ENCODE measurements around the gene ZNF738.
"Not testable (repeated sequence)": the region's sequence is repeated elsewhere in the genome, so short reads cannot be mapped to it uniquely, and the experiment has no call there.

ZNF738 gene

DNA sequence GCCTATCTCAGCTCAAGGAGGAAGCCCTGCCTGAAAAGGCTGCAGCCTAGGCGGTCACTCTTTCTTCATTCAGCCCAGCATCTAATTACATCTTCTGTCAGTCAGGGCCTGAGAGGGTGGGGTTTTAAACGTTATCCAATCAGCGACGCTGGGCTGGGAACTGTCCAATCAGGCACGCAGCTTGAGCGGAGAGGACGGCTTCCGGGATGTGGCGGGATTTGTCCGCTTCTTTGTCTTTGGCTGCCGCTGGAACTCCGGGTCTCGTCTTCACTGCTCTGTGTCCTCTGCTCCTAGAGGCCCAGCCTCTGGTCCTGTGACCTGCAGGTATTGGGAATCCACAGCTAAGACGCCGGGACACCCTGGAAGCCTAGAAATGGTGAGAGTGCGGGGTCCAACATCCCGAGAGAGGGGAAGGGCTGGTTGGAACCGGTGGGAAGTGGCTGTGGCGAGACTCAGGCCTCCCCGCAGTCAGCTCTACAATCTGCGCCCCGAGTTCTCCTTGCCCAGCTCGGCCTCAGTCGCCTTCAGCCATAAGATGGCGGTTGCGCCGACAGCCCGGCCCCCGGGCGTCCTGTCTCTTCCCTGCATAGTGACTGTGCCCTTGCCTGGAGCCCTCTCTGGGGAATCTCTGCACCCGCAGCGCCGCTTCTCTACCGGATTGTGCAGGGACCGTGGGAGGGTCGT is at the start of gene ZNF738:
ZNF738 (plus strand) TSS at position 233 of the 684 bp plus-strand sequence; CDS start at position 374, 141 bp downstream.
- DNase-seq, result peak; percentile 84 to 90

DNA sequence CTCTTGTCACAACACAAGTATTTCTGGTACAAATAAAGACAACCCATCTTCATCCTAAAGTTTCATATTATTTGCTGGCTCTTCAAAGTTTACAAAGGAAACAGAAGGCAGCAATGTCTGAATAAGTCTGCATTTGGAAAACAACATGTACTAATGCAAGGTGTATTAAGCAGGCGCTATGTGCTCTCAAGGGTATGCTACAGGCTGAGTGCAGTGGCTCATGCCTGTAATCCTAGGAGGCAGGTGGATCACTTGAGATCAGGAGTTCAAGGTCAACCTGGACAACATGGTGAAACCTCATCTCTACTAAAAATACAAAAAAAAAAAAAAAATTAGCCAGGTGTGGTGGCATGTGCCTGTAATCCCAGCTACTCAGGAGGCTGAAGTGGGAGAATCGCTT is 46.0 kb upstream of the ZNF738 start:
- DNase-seq, result not testable (repeated sequence)

DNA sequence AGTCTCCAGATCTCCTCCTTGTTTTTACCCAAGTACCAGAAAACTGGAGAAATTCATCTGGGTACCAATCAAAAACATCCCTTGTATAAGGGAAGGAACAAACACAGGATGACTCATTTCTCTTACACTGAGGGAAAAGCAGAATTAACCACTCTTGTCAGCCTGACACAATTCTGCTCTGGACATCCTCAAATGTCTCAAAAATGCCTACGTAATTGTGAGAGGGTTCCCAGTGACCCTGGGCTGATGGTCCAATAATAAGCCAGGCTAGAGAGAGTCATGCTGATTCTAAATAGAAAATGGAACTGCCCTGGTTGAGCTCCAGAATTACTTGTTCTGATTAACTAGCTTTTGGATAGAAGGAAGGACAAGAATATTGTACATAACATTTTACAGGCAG is 44.1 kb upstream of the ZNF738 start:
- DNase-seq, result no peak

DNA sequence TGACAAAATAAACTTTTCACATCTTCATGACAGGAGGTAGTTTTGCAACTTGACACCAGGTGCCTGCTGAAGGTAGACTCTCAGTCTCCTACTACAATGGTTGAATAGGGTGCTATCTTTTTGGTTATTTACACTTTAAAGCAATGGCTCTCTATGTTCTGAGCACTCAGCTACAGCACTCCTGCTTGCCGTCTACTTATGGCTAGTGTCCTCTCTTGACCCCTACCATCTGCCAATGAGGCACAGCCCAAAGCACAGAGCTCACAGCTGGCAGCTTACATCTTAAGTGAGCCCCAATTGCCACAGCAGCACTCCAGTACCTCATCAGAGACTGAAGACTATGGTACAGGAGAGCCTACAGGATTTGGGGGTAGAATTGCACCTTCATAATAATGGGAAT is 41.0 kb upstream of the ZNF738 start:
- DNase-seq, result no peak

DNA sequence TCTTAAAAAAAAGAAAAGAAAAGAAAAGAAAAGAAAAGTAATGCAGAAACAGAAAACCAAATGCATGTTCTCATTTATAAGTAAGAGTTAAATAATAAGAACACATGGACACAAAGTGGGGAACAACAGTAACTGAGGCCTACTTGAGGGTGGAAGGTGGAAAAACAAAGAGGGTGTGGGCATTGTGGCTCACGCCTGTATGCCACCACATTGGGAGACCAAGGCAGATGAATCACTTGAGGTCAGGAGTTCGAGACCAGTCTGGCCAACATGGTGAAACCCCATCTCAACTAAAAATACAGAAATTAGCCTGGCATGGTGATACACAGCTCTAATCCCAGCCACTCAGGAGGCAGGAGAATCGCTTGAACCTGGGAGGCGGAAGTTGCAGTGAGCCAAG is 37.7 kb upstream of the ZNF738 start:
- peak; percentile 10 to 14 for DNase-seq

DNA sequence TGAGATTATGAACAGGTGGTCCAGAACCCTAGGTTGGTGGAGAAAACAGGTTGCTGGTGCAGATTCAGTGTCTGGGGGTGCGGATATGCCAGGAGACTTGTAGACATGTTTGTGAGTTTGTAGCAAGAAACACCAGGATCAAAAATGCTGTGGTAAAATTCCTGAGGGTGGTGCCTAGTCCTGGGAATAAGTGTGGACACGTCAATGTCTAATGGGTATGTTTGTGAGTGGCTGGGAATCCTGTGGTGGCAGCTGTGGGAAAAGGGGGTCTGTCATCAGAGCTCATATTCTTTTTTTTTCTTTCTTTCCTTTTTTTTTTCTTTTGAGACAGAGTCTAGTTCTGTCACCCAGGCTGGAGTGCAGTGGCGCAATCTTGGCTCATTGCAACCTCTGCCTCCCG is 36.8 kb upstream of the ZNF738 start:
- no peak for DNase-seq

DNA sequence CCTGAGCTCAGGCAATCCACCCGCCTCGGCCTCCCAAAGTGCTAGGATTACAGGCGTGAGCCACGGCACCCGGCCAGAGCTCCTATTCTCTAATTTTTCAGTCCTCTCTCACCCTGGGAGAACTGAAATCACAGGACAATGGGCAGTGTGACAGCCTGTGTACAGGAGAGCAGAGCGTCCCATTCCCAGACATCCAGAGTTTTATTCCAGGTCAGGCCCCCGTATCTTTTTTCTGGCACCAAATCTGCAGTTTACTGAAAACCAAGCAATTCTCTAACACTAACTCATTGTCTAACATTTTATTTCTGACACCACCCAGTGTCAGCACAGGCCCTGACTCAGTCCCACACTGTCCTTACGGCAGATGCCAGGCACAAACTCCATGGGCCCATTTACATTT is 36.3 kb upstream of the ZNF738 start:
- DNase-seq, result no peak

DNA sequence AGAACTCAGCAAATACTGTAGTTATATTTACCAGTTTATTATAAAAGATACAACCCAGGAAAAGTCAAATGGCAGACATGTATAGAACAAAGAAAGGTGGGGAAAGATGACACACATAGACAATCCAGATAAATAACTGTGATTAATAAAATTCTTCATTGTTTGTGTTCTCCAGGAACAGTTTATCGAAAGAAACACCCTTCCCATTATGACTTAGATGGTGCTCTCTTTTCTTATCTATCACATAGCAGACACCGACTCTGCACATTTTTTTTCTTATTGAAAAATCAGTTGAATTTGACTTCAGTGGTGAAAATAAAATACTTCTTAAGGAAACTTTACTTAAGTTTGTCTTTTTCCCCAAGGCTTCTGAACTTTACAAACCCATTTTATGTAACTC is 35.8 kb upstream of the ZNF738 start:
- DNase-seq, result no peak

DNA sequence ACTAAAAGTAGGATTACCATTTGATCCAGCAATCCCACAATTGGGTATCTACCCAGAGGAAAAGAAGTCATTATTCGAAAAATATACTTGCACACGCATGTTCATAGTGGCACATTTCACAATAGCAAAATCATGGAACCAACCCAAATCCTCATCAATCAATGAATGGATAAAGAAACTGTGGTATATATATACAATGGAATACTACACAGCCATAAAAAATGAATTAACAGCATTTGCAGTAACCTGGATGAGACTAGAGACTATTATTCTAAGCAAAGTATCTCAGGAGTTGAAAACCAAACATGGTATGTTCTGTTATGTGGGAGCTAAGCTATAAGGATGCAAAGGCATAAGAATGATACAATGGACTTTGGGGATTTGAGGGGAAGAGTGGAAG is 32.6 kb upstream of the ZNF738 start:
- DNase-seq, result no peak

DNA sequence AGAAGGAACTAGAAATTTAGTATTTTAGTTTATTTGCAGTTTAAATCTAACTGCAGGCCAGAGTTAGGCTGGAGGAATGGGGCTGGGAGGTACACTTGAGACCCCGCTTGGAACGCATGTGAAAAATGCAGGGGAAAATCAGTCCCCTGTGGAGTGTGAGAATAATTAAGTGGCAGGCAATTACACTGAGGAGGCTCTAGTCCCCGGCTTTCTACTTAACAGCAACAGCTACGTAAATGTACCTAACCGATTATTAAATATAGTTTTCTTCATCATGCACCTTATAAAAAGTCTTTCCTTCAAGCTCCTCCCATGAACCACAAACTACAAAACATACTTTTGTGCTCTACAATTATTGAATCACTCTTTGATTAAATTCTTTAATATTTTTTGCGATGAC is 30.4 kb upstream of the ZNF738 start:
- no peak for DNase-seq

DNA sequence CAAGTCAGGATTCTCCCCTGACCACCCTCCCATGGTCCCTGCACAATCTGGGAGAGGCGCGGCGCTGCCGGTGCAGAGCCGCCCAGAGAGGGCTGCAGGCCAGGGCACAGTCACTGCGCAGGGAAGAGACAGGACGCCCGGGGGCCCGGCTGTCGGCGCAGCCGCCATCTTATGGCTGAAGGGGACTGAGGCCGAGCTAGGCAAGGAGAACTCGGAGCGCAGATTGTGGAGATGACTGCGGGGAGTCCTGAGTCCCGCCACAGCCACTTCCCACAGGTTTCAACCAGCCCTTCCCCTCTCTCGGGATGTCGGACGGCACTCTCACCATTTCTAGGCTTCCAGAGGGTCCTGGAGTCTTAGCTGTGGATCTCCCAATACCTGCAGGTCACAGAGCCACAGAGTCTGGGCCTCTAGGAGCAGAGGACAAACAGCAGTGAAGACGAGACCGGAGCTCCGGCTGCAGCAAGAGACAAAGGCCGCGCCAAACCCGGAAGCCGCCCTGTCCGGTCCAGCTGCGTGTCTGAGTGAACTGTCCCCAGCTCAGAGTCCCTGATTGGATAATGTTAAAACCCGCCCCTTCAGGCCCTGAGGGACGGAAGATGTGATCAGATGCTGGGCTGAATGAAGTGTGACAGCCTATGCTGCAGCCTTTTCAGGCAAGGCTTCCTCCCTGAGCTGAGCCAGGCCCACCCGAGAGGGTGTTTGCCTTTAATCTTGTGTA is 29.8 kb upstream of the ZNF738 start, which contains the start of gene ZNF708:
ZNF708 (minus strand) TSS at position 526 of the 721 bp plus-strand sequence; CDS start at position 328, 198 bp downstream.
- DNase-seq, result peak; percentile 78 to 84

DNA sequence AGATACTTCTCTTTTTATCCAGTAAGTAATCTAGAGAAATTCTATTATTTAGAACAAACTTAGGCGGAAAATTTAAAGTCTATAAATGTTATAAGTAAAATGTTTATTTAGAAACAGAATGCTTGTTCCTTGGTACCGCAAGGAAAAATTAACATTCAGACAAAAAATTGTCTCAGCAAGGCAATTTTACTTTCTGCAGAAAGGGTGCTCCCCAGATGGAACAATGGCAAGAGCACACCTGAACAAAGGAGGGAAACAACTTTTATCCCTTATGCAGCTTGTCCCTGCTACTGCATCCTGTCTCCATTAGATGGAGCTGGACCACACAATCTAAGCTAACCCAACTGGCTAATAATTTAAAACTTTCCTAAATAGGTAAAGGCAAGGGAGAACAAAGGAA is 23.1 kb upstream of the ZNF738 start:
- DNase-seq, result no peak

DNA sequence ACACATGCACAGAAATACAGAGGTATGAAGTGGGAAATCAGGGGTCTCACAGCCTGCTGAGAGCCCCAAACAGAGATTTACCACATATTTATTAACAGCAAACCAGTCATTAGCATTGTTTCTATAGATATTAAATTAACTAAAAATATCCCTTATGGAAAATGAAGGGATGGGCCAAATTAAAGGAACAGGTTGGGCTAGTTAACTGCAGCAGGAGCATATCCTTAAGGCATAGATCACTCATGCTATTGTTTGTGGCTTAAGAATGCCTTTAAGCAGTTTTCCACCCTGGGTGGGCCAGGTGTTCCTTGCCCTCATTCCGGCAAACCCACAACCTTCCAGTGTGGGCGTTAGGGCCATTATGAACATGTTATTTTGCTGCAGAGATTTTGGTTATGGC is 14.0 kb upstream of the ZNF738 start:
- not testable (repeated sequence) for DNase-seq

DNA sequence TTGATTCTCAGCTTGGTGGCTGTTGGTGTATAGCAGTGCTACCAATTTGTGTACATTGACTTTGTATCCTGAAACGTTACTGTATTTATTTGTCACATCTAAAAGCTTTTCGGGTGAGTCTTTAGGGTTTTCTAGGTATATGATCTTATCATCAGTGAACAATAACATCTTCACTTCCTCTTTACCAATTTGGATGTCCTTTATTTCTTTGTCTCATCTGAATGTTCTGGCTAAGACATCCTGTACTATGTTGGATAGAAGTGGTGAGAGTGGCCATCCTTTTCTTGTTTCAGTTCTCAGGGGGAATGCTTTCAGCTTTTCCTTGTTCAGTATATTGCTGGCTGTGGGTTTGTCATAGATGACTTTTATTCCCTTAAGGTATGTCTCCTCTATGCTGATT is 6.0 kb upstream of the ZNF738 start:
- no peak for DNase-seq

DNA sequence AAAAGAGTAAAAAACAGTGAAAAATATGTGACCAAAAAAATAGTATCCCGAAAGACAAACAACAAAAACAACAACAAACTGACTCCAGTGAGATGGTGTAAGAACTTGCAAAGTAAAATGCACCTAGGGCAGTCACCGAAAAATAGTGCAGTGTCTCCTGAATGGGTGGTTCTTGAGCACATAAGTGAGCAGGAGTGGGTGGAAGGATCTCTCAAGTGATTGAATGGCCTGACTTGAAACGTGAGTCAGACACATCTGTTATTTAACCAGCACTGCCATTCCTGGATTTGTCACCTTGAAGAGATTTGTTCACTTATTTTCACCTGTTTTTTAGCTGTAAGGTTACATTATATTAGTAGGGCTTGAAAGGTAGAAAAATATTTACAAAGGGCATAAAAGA is 3.5 kb downstream of the ZNF738 start:
- no peak for DNase-seq

DNA sequence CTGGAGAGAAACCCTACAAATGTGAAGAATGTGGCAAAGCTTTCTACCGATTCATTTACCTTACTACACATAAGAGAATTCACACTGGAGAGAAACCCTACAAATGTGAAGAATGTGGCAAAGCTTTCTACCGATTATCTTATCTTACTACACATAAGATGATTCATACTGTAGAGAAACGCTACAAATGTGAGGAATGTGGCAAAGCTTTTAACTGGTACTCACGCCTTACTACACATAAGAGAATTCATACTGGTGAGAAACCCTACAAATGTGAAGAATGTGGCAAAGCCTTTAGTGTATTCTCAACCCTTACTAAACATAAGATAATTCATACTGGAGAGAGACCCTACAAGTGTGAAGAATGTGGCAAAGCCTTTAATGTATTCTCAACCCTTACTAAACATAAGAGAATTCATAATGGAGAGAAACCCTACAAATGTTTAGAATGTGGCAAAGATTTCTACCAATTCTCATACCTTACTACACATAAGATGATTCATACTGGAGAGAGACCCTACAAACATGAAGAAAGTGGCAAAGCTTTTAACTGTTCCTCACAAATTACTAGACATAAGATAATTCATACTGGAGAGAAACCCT is 25.3 kb downstream of the ZNF738 start:
- no peak for DNase-seq

DNA sequence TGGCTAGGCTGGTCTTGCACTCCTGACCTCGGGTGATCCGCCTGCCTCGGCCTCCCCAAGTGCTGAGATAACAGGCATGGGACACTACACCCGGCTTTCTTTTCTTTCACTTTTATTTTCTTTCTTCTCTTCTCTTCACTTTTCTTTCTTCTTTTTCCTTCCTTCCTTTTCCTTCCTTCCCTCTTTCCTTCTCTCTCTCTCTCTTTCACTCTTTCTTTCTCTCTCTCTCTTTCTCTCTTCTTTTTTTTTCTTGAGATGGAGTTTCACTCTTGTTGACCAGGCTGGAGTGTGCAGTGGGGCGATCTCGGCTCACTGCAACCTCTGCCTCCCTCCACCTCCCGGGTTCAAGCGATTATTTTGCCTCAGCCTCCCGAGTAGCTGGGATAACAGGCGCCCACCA is 37.3 kb downstream of the ZNF738 start:
- no peak for DNase-seq

DNA sequence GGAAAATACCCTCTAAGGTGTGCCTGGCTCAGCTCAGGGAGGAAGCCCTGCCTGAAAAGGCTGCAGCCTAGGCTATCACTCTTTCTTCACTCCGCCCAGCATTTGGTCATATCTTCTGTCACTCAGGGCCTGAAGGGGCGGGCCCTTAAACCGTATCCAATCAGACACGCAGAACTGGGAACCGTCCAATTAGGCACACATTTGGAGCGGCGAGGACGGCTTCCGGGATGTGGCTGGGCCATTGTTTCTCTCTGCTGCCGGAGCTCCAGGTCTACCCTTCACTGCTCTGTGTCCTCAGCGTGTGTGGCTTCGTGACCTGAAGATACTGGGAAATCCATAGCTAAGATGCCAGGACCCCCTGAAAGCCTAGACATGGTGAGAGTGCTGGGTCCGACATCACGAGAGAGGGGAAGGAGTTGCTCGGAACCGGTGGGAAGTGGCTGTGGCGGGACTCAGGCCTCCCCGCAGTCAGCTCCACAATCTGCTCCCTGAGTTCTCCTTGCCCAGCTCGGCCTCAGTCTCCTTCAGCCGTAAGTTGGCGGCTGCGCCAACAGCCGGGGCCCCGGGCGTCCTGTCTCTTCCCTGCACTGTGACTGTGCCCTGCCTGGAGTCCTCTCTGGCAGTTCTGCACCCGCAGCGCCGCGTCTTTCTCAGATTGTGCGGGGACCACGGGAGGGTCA is 38.2 kb downstream of the ZNF738 start, which contains the start of gene ZNF493:
ZNF493 (plus strand) TSS at position 241 of the 680 bp plus-strand sequence; CDS start at position 346, 105 bp downstream.
- DNase-seq, result peak; percentile 87 to 91

DNA sequence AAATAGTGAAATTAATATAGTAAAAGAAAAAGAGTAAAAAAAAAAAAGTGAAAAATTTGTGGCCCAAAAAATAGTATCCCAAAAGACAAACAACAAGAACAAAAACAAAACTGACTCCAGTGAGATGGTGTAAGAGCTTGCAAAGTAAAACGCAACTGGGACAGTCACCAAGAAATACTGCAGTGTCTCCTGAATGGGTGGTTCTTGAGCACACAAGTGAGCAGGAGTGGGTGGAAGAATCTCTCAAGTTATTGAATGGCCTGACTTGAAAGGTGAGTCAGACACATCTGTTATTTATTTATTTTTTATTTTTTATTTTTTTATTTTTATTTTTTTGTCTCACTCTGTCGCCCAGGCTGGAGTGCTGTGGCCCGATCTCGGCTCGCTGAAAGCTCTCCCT is 40.1 kb downstream of the ZNF738 start:
- DNase-seq, result no peak

DNA sequence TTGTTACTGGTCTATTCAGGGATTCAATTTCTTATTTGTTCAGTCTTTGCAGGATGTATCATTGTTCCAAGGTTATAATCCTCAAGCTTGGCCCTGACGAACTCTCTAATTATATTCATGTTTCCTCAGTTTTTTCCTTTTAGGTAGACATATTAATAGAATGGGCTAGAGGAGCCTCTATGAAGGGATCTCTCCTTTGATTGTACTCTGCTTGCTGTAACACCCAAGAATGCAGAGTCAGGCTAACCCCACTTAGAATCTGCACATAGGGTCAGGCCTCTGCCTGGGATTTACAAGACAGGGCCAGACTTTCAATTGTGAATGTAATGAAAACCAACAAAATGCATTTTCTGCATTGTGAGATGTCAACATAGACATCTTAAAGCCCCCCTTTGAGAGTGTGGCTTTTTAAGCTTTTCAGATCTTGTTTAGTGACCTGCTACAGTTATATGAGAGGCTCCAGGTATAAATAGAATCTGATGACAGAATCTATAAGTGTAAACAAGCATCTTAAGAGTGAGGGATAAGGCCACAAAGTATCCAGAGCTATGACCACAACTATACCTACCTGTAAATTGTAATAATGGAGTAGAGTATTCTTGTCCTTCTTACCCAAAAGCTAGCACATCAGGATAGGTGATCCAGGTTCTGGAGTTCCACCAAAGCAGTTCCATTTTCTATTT is 43.6 kb downstream of the ZNF738 start:
- no peak for DNase-seq

DNA sequence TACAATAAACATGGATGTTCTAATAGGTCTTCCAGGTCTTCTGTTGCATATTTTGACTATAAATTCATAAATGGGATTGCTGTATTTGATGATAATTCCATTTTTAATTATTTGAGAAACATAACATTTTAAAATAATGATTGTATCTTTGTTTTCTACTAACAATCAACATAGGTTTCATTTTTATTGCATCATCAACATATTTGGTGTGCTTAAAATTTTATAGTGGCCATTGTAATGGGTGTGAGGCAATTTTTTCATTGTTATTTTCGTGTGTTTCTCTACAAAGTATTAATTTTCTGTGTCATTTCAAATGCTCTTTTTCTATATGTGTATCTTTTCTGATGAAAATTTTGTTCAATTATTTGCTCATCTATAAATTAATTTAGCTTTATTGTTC is 51.4 kb downstream of the ZNF738 start:
- DNase-seq, result no peak

DNA sequence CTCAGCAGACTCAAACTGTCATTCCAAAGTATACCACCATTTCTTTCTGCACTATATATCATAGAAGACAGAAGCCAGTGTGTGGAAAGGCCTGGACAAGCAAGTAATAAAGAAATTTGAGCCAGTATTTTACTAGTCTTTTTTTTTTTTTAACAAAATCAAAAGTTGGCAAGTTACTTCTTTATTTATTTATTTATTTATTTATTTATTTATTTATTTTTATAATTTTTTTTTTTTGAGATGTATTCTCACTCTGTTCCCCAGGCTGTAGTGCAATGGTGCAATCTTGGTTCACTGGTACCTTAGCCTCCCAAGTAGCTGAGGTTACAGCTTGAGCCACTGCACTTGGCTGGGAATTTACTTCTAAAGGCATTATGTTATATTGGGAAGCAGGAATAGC is 63.4 kb downstream of the ZNF738 start:
- DNase-seq, result no peak

Data from activated CD4-positive, alpha-beta T cell treated with anti-CD3 and anti-CD28 coated beads, Interleukin-2, amount 50 U/mL, for 48 hours (primary cell).